Tibial artery (tissue), 4 donors: ENCODE results near the gene GNG13.

Experiments
- DNase-seq, 2 donors: peaks; one replicate each; pipeline ENCODE4 v3.0.0-alpha.2; 2019
- H3K27ac ChIP-seq, 2 donors: fragments of 200-600 bp; sonication (generic) in 1 of 2; 1 replicate in 1 of 2; 2 replicates in 1 of 2; pipeline ENCODE4 v1.5.1; 2018 to 2019; ENCODE audit warnings: mild to moderate bottlenecking in 1 of 2
- H3K27me3 ChIP-seq, 2 donors: fragments of 200-600 bp; sonication (generic) in 1 of 2; one replicate each; pipeline versions ENCODE4 v1.5.1 to v1.6.0; 2016 to 2019
- H3K36me3 ChIP-seq, 3 donors: fragments of 200-600 bp; sonication (generic) in 2 of 3; one replicate each; pipeline ENCODE4 v1.5.1; 2016 to 2019; ENCODE audit warnings: mild to moderate bottlenecking in 2 of 3
- H3K4me1 ChIP-seq, 4 donors: fragments of 200-600 bp; sonication (generic) in 2 of 4; 1 replicate in 3 of 4; 2 replicates in 1 of 4; pipeline ENCODE4 v1.5.1; 2016 to 2019
- H3K4me3 ChIP-seq, 2 donors: fragments of 200-600 bp; sonication (generic) in 1 of 2; 1 replicate in 1 of 2; 2 replicates in 1 of 2; pipeline ENCODE4 v1.5.1; 2018 to 2019; ENCODE audit warnings: mild to moderate bottlenecking in 2 of 2
- H3K9me3 ChIP-seq, 3 donors: fragments of 200-600 bp; sonication (generic) in 1 of 3; one replicate each; pipeline ENCODE4 v1.5.1; 2016 to 2019
- intact Hi-C: fragments of 100-400 bp; cut with DNase I; formaldehyde crosslinking; loops from one replicate; pipeline ENCODE4 v1.15.0; 2023; ENCODE audit warnings: low total_unique reads
- TF ChIP-seq, protein P1 (sequence below), 2 experiments: fragments of 200-600 bp in 1 of 2; fragments of 450-650 bp in 1 of 2; IDR thresholded peaks; one replicate each; pipeline ENCODE4 v1.5.1; 2017 to 2019; ENCODE audit warnings: antibody characterized with exemption in 2 of 2, mild to moderate bottlenecking in 1 of 2, moderate library complexity in 1 of 2

GNG13 gene

DNA sequence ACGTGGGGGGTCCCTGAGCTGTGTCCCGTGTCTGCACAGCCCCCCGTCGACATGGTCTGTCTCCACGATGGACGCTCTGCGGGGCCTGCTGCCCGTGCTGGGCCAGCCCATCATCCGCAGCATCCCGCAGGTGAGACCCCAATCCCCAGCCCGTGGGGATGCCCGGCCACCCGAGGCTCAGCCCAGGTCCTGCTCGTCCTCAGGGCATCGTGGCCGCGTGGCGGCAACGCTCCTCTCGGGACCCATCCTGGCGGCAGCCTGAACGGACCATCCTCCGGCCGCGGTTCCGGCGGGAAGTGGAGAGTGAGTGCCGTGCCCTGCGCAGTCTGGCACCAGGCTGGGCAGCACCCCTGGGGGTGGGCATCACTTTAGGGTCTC, 35.1 kb downstream of the GNG13 start:
- peaks cover 0 to 84% of the 10 kb centered on the region in 2 donors for H3K27me3 ChIP-seq
- H3K9me3 ChIP-seq = no peaks in the 10 kb centered on the region
- H3K4me3 ChIP-seq = no peak overlapping the region
- H3K4me1 ChIP-seq = peaks cover 0 to 2% (median 0%) of the 10 kb centered on the region in 4 donors
- intact Hi-C loops = no loop called here
- H3K27ac ChIP-seq = no peak overlapping the region
- no peaks in the 10 kb centered on the region for H3K36me3 ChIP-seq
- TF ChIP-seq, protein P1, sequence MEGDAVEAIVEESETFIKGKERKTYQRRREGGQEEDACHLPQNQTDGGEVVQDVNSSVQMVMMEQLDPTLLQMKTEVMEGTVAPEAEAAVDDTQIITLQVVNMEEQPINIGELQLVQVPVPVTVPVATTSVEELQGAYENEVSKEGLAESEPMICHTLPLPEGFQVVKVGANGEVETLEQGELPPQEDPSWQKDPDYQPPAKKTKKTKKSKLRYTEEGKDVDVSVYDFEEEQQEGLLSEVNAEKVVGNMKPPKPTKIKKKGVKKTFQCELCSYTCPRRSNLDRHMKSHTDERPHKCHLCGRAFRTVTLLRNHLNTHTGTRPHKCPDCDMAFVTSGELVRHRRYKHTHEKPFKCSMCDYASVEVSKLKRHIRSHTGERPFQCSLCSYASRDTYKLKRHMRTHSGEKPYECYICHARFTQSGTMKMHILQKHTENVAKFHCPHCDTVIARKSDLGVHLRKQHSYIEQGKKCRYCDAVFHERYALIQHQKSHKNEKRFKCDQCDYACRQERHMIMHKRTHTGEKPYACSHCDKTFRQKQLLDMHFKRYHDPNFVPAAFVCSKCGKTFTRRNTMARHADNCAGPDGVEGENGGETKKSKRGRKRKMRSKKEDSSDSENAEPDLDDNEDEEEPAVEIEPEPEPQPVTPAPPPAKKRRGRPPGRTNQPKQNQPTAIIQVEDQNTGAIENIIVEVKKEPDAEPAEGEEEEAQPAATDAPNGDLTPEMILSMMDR (IDR thresholded peaks at IDR 0.05) = no peak
- no peak for DNase-seq

- peaks cover 0 to 80% of the 10 kb centered on the region in 2 donors for H3K27me3 ChIP-seq
Observed at GRCh38 chr16:764848-765487, 35.6 kb downstream of the GNG13 start.

GRCh38 chr16:764184-764750, 36.3 kb downstream of the GNG13 start:
- H3K27me3 ChIP-seq = peaks cover 0 to 73% of the 10 kb centered on the region in 2 donors
- no peak overlapping the region for H3K27ac ChIP-seq
- DNase-seq = no peak
- TF ChIP-seq, protein P1 (IDR thresholded peaks at IDR 0.05) = no peak
- H3K4me1 ChIP-seq = peaks cover 0 to 4% (median 0%) of the 10 kb centered on the region in 4 donors
- no peaks in the 10 kb centered on the region for H3K9me3 ChIP-seq
- no peaks in the 10 kb centered on the region for H3K36me3 ChIP-seq
- intact Hi-C loops = no loop called here
- no peak overlapping the region for H3K4me3 ChIP-seq

More at GRCh38 chr16:764848-765487, 35.6 kb downstream of the GNG13 start:
- Histone ChIP-seq H3K4me3 (no peak overlapping the region), H3K27ac (no peak overlapping the region), H3K36me3 (no peaks in the 10 kb centered on the region), H3K4me1 (peaks cover 0 to 4% (median 0%) of the 10 kb centered on the region in 4 donors), H3K9me3 (no peaks in the 10 kb centered on the region)
- intact Hi-C loops = no loop called here
- no peak for DNase-seq
- TF ChIP-seq, protein P1 (IDR thresholded peaks at IDR 0.05) = no peak

GRCh38 chr16:763369-764183, 37.0 kb downstream of the GNG13 start:
- intact Hi-C loops = no loop called here
- Histone ChIP-seq H3K27ac (no peak overlapping the region), H3K27me3 (peaks cover 0 to 66% of the 10 kb centered on the region in 2 donors), H3K36me3 (no peaks in the 10 kb centered on the region), H3K4me3 (no peak overlapping the region), H3K4me1 (peaks cover 0 to 4% (median 0%) of the 10 kb centered on the region in 4 donors), H3K9me3 (no peaks in the 10 kb centered on the region)
- no peak for DNase-seq
- TF ChIP-seq, protein P1 (IDR thresholded peaks at IDR 0.05) = no peak

DNA sequence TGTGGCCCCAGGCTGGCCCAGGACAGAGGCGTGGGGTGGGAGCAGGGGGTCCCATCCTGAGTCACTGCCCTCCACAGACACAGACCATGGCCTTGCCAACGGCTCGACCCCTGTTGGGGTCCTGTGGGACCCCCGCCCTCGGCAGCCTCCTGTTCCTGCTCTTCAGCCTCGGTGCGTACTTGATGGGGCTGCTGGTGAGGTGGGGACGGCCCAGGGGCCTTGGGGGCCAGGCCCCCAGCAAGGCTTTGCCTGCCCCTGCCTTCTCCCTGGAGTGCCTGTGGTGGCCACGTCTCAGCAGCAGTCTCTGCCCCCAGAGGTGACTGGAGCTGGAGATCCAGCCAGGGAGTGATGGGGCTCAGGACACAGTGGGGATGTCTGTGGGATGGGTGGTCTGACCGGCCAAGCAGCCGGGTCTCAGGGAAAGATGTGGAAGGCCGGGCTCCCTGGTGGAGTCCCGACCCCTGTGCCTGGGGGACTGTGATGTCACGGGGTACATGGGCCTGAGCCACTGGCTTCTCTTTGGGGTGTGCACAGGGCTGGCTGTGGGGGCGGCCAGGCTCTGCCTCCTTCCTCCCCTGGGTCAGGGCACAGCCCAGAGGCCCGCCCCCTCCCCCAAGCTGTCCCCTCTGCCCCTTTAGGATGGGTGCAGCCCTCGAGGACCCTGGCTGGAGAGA, 37.8 kb downstream of the GNG13 start:
- intact Hi-C loops = no loop called here
- Histone ChIP-seq H3K4me3 (no peak overlapping the region), H3K4me1 (peaks cover 0 to 4% (median 0%) of the 10 kb centered on the region in 4 donors), H3K36me3 (no peaks in the 10 kb centered on the region), H3K27me3 (peaks cover 0 to 65% of the 10 kb centered on the region in 2 donors), H3K9me3 (no peaks in the 10 kb centered on the region), H3K27ac (no peak overlapping the region)
- DNase-seq = no peak
- TF ChIP-seq, protein P1 (IDR thresholded peaks at IDR 0.05) = no peak
